HEK293 (cell line): ENCODE results near the gene IRX3.

Experiments used
- CTCF ChIA-PET: fragments of 350-600 bp; formaldehyde crosslinking; extraction: SDS; loops from one replicate; lab custom pipeline; 2021; ENCODE audit warnings: antibody characterized with exemption; lab: Yijun Ruan, JAX
- POLR2A ChIA-PET: fragments of 300-600 bp; formaldehyde crosslinking; extraction: SDS; loops from one replicate; lab custom pipeline; 2020; ENCODE audit warnings: antibody characterized with exemption, inconsistent platforms; lab: Yijun Ruan, JAX
- H3K27ac ChIP-seq: fragments of 200-500 bp; sonication (Bioruptor generic); 2 replicates; pipeline ENCODE4 v1.5.1; 2014; ENCODE audit warnings: low read depth, low read length, control low read depth, inconsistent platforms; ENCODE audit errors: extremely low read depth
- H3K36me3 ChIP-seq, 2 experiments: fragments of 200-500 bp in 1 of 2; sonication (Bioruptor generic) in 1 of 2; 1 replicate in 1 of 2; 2 replicates in 1 of 2; pipeline ENCODE4 v1.5.1; 2014 to 2017; ENCODE audit warnings: inconsistent platforms in 2 of 2, low read length in 2 of 2; ENCODE audit not compliant: control insufficient read depth in 2 of 2, insufficient read depth in 1 of 2
- H3K4me1 ChIP-seq: fragments of 200-500 bp; sonication (Bioruptor generic); 2 replicates; pipeline ENCODE4 v1.5.1; 2014; ENCODE audit warnings: mild to moderate bottlenecking, low read length, inconsistent platforms; ENCODE audit not compliant: control insufficient read depth, insufficient read depth
- H3K4me3 ChIP-seq: 2 replicates; pipeline ENCODE4 v1.5.1; 2011; ENCODE audit warnings: low read depth, mild to moderate bottlenecking, control low read depth, low read length, moderate library complexity
- H3K9me3 ChIP-seq: fragments of 200-500 bp; sonication (Bioruptor generic); 2 replicates; pipeline ENCODE4 v1.5.1; 2014; ENCODE audit warnings: low read depth, low read length, inconsistent platforms; ENCODE audit not compliant: control insufficient read depth, insufficient read depth
- GLIS2 ChIP-seq: fragments of 450-650 bp; formaldehyde crosslinking; IDR thresholded peaks from 2 replicates; pipeline ENCODE4 v1.5.1; 2016; ENCODE audit warnings: missing biosample characterization, missing genetic modification characterization
- IKZF3 ChIP-seq: fragments of 450-650 bp; IDR thresholded peaks from 2 replicates; pipeline ENCODE4 v1.5.0; 2018; ENCODE audit warnings: missing biosample characterization, mild to moderate bottlenecking, missing genetic modification characterization, moderate library complexity
- KLF10 ChIP-seq: fragments of 450-650 bp; IDR thresholded peaks from 2 replicates; pipeline ENCODE4 v1.5.1; 2018; ENCODE audit warnings: missing biosample characterization, mild to moderate bottlenecking, missing genetic modification characterization
- REPIN1 ChIP-seq: fragments of 450-650 bp; formaldehyde crosslinking; IDR thresholded peaks from 2 replicates; pipeline ENCODE4 v1.5.1; 2017; ENCODE audit warnings: missing biosample characterization, missing genetic modification characterization, low read depth
- SETDB1 ChIP-seq: IDR thresholded peaks from one replicate; pipeline ENCODE4 v1.6.1; 2017; ENCODE audit warnings: mild to moderate bottlenecking, low read length, moderate library complexity, mixed read lengths; ENCODE audit not compliant: insufficient read length
- SP2 ChIP-seq: fragments of 450-650 bp; formaldehyde crosslinking; IDR thresholded peaks from 2 replicates; pipeline ENCODE4 v1.5.1; 2016; ENCODE audit warnings: missing biosample characterization, missing genetic modification characterization
- ZFP69B ChIP-seq: fragments of 450-650 bp; formaldehyde crosslinking; IDR thresholded peaks from 2 replicates; pipeline ENCODE4 v1.5.1; 2016; ENCODE audit warnings: missing biosample characterization, missing genetic modification characterization
- ZNF148 ChIP-seq: fragments of 450-650 bp; formaldehyde crosslinking; IDR thresholded peaks from 2 replicates; pipeline ENCODE4 v1.5.0; 2017; ENCODE audit warnings: missing biosample characterization, missing genetic modification characterization, borderline replicate concordance
- ZNF174 ChIP-seq: fragments of 450-650 bp; formaldehyde crosslinking; IDR thresholded peaks from 2 replicates; pipeline ENCODE4 v1.5.0; 2017; ENCODE audit warnings: missing biosample characterization, mild to moderate bottlenecking, missing genetic modification characterization
- ZNF175 ChIP-seq: fragments of 450-650 bp; formaldehyde crosslinking; IDR thresholded peaks from 2 replicates; pipeline ENCODE4 v1.5.1; 2016; ENCODE audit warnings: missing biosample characterization, missing genetic modification characterization
- ZNF221 ChIP-seq: fragments of 450-650 bp; formaldehyde crosslinking; IDR thresholded peaks from 2 replicates; pipeline ENCODE4 v1.5.1; 2017; ENCODE audit warnings: missing biosample characterization, missing genetic modification characterization, borderline replicate concordance
- ZNF335 ChIP-seq: fragments of 450-650 bp; formaldehyde crosslinking; conservative IDR thresholded peaks from 2 replicates; pipeline ENCODE4 v1.5.1; 2016; ENCODE audit warnings: missing biosample characterization, missing genetic modification characterization
- ZNF350 ChIP-seq: fragments of 450-650 bp; formaldehyde crosslinking; IDR thresholded peaks from 2 replicates; pipeline ENCODE4 v1.5.0; 2017; ENCODE audit warnings: missing biosample characterization, mild to moderate bottlenecking, missing genetic modification characterization
- ZNF391 ChIP-seq: fragments of 450-650 bp; formaldehyde crosslinking; IDR thresholded peaks from 2 replicates; pipeline ENCODE4 v1.5.1; 2016; ENCODE audit warnings: low read depth, missing biosample characterization, missing genetic modification characterization, borderline replicate concordance
- ZNF48 ChIP-seq: fragments of 450-650 bp; formaldehyde crosslinking; IDR thresholded peaks from 2 replicates; pipeline ENCODE4 v1.5.1; 2016; ENCODE audit warnings: missing biosample characterization, missing genetic modification characterization
- ZNF596 ChIP-seq: fragments of 450-650 bp; IDR thresholded peaks from 2 replicates; pipeline ENCODE4 v1.5.0; 2018; ENCODE audit warnings: missing biosample characterization, mild to moderate bottlenecking, missing genetic modification characterization, moderate library complexity
- ZNF621 ChIP-seq: fragments of 450-650 bp; formaldehyde crosslinking; IDR thresholded peaks from 2 replicates; pipeline ENCODE4 v1.5.1; 2017; ENCODE audit warnings: missing biosample characterization, missing genetic modification characterization
- ZNF701 ChIP-seq: fragments of 450-650 bp; formaldehyde crosslinking; IDR thresholded peaks from 2 replicates; pipeline ENCODE4 v1.5.1; 2016; ENCODE audit warnings: missing biosample characterization, missing genetic modification characterization
- ZNF704 ChIP-seq: fragments of 450-650 bp; formaldehyde crosslinking; IDR thresholded peaks from 2 replicates; pipeline ENCODE4 v1.5.1; 2016; ENCODE audit warnings: missing biosample characterization, missing genetic modification characterization
- ZNF707 ChIP-seq: fragments of 450-650 bp; formaldehyde crosslinking; IDR thresholded peaks from 2 replicates; pipeline ENCODE4 v1.5.1; 2016; ENCODE audit warnings: missing biosample characterization, missing genetic modification characterization
- ZNF830 ChIP-seq: fragments of 450-650 bp; IDR thresholded peaks from 2 replicates; pipeline ENCODE4 v1.5.0; 2018; ENCODE audit warnings: missing biosample characterization, missing genetic modification characterization, low read depth, mild to moderate bottlenecking, moderate library complexity
- ZSCAN16 ChIP-seq: fragments of 450-650 bp; formaldehyde crosslinking; IDR thresholded peaks from 2 replicates; pipeline ENCODE4 v1.5.1; 2016; ENCODE audit warnings: missing biosample characterization, missing genetic modification characterization
- ZSCAN18 ChIP-seq: fragments of 450-650 bp; formaldehyde crosslinking; IDR thresholded peaks from 2 replicates; pipeline ENCODE4 v1.5.1; 2016; ENCODE audit warnings: missing biosample characterization, missing genetic modification characterization
- ZSCAN30 ChIP-seq: fragments of 450-650 bp; IDR thresholded peaks from 2 replicates; pipeline ENCODE4 v1.5.1; 2018; ENCODE audit warnings: missing biosample characterization, mild to moderate bottlenecking, missing genetic modification characterization, moderate library complexity
- TF ChIP-seq, protein P1 (sequence below): fragments of 450-650 bp; formaldehyde crosslinking; IDR thresholded peaks from 2 replicates; pipeline ENCODE4 v1.5.1; 2016; ENCODE audit warnings: missing biosample characterization, missing genetic modification characterization
- TF ChIP-seq, protein P2 (sequence below): IDR thresholded peaks from 2 replicates; pipeline ENCODE4 v1.6.1; 2011; ENCODE audit warnings: mild to moderate bottlenecking, low read depth, low read length, borderline replicate concordance
- TF ChIP-seq, protein P3 (sequence below): fragments of 450-650 bp; formaldehyde crosslinking; IDR thresholded peaks from 2 replicates; pipeline ENCODE4 v1.5.1; 2016; ENCODE audit warnings: missing biosample characterization, missing genetic modification characterization

Gene IRX3

DNA sequence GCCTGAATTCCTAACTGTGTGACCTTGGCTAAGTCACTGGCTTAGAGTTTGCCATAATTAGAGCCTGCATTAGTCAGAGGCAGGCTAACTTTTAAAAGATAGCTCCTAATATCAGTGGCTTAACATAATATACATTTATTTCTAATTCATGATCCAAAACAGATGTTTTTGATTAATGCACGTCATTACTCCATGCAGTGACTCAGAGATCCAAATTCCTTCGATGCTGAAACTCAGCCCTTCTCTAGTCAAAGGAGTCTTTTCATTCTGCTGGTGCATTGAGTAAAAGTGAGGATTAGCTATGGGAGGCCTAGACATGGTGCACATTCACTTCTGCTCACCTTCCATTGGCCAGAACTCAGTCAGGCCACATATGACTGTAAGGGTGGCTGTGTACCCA, 49.8 kb downstream of the IRX3 start:
- no peak for TF ChIP-seq ZNF48
- TF ChIP-seq SETDB1 = no peak
- TF ChIP-seq KLF10 = no peak
- no peak for TF ChIP-seq ZSCAN18 (tag by site-specific recombination)
- TF ChIP-seq, protein P1, sequence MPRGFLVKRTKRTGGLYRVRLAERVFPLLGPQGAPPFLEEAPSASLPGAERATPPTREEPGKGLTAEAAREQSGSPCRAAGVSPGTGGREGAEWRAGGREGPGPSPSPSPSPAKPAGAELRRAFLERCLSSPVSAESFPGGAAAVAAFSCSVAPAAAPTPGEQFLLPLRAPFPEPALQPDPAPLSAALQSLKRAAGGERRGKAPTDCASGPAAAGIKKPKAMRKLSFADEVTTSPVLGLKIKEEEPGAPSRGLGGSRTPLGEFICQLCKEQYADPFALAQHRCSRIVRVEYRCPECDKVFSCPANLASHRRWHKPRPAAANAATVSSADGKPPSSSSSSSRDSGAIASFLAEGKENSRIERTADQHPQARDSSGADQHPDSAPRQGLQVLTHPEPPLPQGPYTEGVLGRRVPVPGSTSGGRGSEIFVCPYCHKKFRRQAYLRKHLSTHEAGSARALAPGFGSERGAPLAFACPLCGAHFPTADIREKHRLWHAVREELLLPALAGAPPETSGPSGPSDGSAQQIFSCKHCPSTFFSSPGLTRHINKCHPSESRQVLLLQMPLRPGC (tag by site-specific recombination) = no peak
- TF ChIP-seq ZNF704 (tag by site-specific recombination) = no peak
- no peak for TF ChIP-seq SP2 (tag by site-specific recombination)
- TF ChIP-seq ZFP69B (tag by site-specific recombination) = no peak
- TF ChIP-seq ZSCAN30 (tag by site-specific recombination) = no peak
- TF ChIP-seq ZNF175 (tag by site-specific recombination) = no peak
- TF ChIP-seq IKZF3 = no peak
- TF ChIP-seq ZNF350 (tag by site-specific recombination) = no peak
- no peak for TF ChIP-seq REPIN1 (tag by site-specific recombination)
- TF ChIP-seq ZNF148 = no peak
- TF ChIP-seq ZNF596 (tag by site-specific recombination) = no peak
- no peak for TF ChIP-seq ZNF335
- no peak for TF ChIP-seq ZNF830 (tag by site-specific recombination)
- TF ChIP-seq ZNF391 = no peak
- ChIA-PET CTCF (no interaction called here), POLR2A (interaction anchor here (0.5 kb wide), 1 partner anchor 46 kb away, joined by 3 read pairs; no protein-coding TSS in a partner anchor)
- no peak overlapping the region for H3K4me3 ChIP-seq
- H3K36me3 ChIP-seq = no peaks in the 10 kb centered on the region
- H3K9me3 ChIP-seq = no peaks in the 10 kb centered on the region
- no peak overlapping the region for H3K27ac ChIP-seq
- H3K4me1 ChIP-seq = no peaks in the 10 kb centered on the region

DNA sequence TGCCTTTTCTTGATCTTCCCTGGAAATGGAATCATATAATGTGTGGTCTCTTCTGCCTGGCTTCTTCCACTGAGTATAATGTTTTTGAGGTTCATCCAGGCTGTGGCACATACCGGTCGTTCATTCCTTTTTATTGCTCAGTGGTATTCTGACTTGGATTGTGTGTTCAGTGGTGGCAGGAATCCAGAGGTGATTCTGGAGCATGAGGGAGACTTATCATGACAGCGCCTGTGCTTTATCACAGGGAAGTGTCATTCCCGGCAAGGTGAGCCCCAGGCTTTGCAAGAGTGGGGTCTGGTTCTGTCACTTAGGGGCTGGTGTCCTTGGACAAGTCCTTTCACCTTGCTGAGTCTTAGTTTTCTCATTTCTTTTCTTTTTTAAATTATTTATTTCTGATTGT, 53.0 kb downstream of the IRX3 start:
- Histone ChIP-seq H3K27ac (no peak overlapping the region), H3K36me3 (no peaks in the 10 kb centered on the region), H3K9me3 (no peaks in the 10 kb centered on the region), H3K4me1 (no peaks in the 10 kb centered on the region), H3K4me3 (no peak overlapping the region)
- POLR2A ChIA-PET = no interaction called here
- CTCF ChIA-PET = no interaction called here
- TF ChIP-seq ZNF701 (tag by site-specific recombination) (no peak), ZNF174 (tag by site-specific recombination) (no peak), ZNF707 (no peak), ZNF621 (no peak), KLF10 (no peak), GLIS2 (tag by site-specific recombination) (no peak), ZSCAN16 (no peak), ZNF221 (tag by site-specific recombination) (no peak), SETDB1 (no peak)
- TF ChIP-seq, protein P2, sequence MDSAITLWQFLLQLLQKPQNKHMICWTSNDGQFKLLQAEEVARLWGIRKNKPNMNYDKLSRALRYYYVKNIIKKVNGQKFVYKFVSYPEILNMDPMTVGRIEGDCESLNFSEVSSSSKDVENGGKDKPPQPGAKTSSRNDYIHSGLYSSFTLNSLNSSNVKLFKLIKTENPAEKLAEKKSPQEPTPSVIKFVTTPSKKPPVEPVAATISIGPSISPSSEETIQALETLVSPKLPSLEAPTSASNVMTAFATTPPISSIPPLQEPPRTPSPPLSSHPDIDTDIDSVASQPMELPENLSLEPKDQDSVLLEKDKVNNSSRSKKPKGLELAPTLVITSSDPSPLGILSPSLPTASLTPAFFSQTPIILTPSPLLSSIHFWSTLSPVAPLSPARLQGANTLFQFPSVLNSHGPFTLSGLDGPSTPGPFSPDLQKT = no peak
- TF ChIP-seq, protein P3, sequence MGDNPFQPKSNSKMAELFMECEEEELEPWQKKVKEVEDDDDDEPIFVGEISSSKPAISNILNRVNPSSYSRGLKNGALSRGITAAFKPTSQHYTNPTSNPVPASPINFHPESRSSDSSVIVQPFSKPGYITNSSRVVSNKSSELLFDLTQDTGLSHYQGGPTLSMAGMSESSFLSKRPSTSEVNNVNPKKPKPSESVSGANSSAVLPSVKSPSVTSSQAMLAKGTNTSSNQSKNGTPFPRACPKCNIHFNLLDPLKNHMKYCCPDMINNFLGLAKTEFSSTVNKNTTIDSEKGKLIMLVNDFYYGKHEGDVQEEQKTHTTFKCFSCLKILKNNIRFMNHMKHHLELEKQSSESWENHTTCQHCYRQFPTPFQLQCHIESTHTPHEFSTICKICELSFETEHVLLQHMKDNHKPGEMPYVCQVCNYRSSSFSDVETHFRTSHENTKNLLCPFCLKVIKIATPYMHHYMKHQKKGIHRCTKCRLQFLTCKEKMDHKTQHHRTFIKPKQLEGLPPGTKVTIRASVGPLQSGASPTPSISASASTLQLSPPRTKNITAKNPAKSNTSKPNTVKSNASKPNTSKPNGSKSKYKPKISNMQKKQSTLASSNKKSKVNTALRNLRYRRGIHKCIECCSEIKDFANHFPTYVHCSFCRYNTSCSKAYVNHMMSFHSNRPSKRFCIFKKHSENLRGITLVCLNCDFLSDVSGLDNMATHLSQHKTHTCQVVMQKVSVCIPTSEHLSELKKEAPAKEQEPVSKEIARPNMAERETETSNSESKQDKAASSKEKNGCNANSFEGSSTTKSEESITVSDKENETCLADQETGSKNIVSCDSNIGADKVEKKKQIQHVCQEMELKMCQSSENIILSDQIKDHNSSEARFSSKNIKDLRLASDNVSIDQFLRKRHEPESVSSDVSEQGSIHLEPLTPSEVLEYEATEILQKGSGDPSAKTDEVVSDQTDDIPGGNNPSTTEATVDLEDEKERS (tag by site-specific recombination) = no peak
